Peyer's patch (tissue), 4 donors: ENCODE data around the gene ATXN2L. TPM values are rescaled to one million over a fixed set of nuclear protein-coding genes. Genes with fewer than 3 reads are reported as not detected.
"Not testable (repeated sequence)": the region's sequence is repeated elsewhere in the genome, so short reads cannot be mapped to it uniquely, and the experiment has no call there.

Experiments used
- DNase-seq, 3 donors: peaks; one replicate each; pipeline ENCODE4 v3.0.0-alpha.2; 2017 to 2019
- H3K27ac ChIP-seq, 4 donors: fragments of 200-600 bp; sonication (generic); one replicate each; pipeline ENCODE4 v1.5.1; 2016 to 2019
- H3K27me3 ChIP-seq, 2 donors: fragments of 200-600 bp; sonication (generic); one replicate each; pipeline ENCODE4 v1.5.1; 2019
- H3K36me3 ChIP-seq, 3 donors: fragments of 200-600 bp; sonication (generic); one replicate each; pipeline ENCODE4 v1.5.1; 2016 to 2019
- H3K4me1 ChIP-seq, 4 donors: fragments of 200-600 bp; sonication (generic); one replicate each; pipeline ENCODE4 v1.5.1; 2016 to 2019
- H3K4me3 ChIP-seq, 4 donors: fragments of 200-600 bp; sonication (generic); 1 replicate in 3 of 4; 2 replicates in 1 of 4; pipeline ENCODE4 v1.5.1; 2016 to 2019; ENCODE audit warnings: mild to moderate bottlenecking in 1 of 4
- H3K9me3 ChIP-seq, 4 donors: fragments of 200-600 bp; sonication (generic); one replicate each; pipeline ENCODE4 v1.5.1; 2016 to 2019; ENCODE audit warnings: mild to moderate bottlenecking in 1 of 4
- POLR2A ChIP-seq, 2 donors: fragments of 450-650 bp; IDR thresholded peaks; one replicate each; pipeline ENCODE4 v1.5.1; 2017; ENCODE audit warnings: antibody characterized with exemption in 2 of 2, mild to moderate bottlenecking in 2 of 2, moderate library complexity in 2 of 2
- total RNA-seq, 4 donors: library from RNA; depleted of rRNA; stranded (reverse); fragments of >200 nt; gene quantifications; one replicate each; pipeline ENCODE4 v1.1.0, GENCODE V29; 2016
- TF ChIP-seq, protein P1 (sequence below), 6 experiments: fragments of 450-650 bp in 4 of 6; fragments of 200-600 bp in 2 of 6; sonication (generic) in 1 of 6; IDR thresholded peaks; one replicate each; pipeline ENCODE4 v1.5.1; 2017 to 2019; ENCODE audit warnings: antibody characterized with exemption in 6 of 6, mild to moderate bottlenecking in 3 of 6, moderate library complexity in 1 of 6

The ATXN2L gene
- total RNA-seq, 4 donors from 2014 or later: 93.9 to 208 (median 160) TPM

GRCh38 chr16:28865001-28865688 is 42.3 kb downstream of the ATXN2L start:
- H3K27ac ChIP-seq: peak overlapping the region in 2 of 4 donors; percentile 93 to 94
- no peaks in the 10 kb centered on the region for H3K27me3 ChIP-seq
- H3K4me3 ChIP-seq: peak overlapping the region in 2 of 4 donors; percentile 74 to 82
- H3K9me3 ChIP-seq: no peaks in the 10 kb centered on the region
- peaks cover 0 to 23% (median 13%) of the 10 kb centered on the region in 4 donors for H3K4me1 ChIP-seq
- TF ChIP-seq POLR2A (IDR thresholded peaks at IDR 0.05): no peak
- DNase-seq: no peak
- peaks cover 0 to 36% (median 0%) of the 10 kb centered on the region in 3 donors for H3K36me3 ChIP-seq

GRCh38 chr16:28865722-28866453 is 43.1 kb downstream of the ATXN2L start:
- Histone ChIP-seq H3K27ac (no peak overlapping the region), H3K27me3 (no peaks in the 10 kb centered on the region), H3K36me3 (peaks cover 0 to 44% (median 0%) of the 10 kb centered on the region in 3 donors), H3K4me1 (peaks cover 0 to 23% (median 13%) of the 10 kb centered on the region in 4 donors), H3K4me3 (peak overlapping the region in 2 of 4 donors; percentile 4 to 21), H3K9me3 (no peaks in the 10 kb centered on the region)
- TF ChIP-seq, protein P1, sequence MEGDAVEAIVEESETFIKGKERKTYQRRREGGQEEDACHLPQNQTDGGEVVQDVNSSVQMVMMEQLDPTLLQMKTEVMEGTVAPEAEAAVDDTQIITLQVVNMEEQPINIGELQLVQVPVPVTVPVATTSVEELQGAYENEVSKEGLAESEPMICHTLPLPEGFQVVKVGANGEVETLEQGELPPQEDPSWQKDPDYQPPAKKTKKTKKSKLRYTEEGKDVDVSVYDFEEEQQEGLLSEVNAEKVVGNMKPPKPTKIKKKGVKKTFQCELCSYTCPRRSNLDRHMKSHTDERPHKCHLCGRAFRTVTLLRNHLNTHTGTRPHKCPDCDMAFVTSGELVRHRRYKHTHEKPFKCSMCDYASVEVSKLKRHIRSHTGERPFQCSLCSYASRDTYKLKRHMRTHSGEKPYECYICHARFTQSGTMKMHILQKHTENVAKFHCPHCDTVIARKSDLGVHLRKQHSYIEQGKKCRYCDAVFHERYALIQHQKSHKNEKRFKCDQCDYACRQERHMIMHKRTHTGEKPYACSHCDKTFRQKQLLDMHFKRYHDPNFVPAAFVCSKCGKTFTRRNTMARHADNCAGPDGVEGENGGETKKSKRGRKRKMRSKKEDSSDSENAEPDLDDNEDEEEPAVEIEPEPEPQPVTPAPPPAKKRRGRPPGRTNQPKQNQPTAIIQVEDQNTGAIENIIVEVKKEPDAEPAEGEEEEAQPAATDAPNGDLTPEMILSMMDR (IDR thresholded peaks at IDR 0.05): no peak
- no peak for TF ChIP-seq POLR2A (IDR thresholded peaks at IDR 0.05)
- DNase-seq: no peak

GRCh38 chr16:28866454-28866804 is 43.6 kb downstream of the ATXN2L start:
- Histone ChIP-seq H3K27ac (no peak overlapping the region), H3K27me3 (no peaks in the 10 kb centered on the region), H3K4me3 (peak overlapping the region in 2 of 4 donors; percentile 4 to 21), H3K9me3 (no peaks in the 10 kb centered on the region), H3K36me3 (peaks cover 0 to 49% (median 0%) of the 10 kb centered on the region in 3 donors), H3K4me1 (peaks cover 0 to 23% (median 13%) of the 10 kb centered on the region in 4 donors)
- no peak for DNase-seq
- no peak for TF ChIP-seq POLR2A (IDR thresholded peaks at IDR 0.05)

DNA sequence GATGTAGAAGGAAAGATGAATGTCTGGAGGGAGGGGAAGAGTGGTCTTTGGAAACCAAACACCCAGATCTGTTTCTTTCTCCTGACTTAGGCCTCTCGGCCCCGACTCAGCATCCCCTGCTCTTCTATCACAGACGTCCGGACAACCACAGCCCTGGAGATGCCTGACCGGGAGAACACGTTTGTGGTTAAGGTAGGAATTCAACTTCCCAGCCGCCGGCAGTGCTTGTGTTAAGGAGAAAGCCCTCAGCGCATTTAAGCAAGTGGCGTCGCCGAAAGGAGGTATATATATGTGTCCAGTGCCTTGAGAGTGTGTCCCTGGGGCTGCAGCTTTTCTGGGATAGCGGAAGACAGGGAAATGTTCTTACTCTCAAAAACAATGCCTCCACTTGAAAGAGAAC is 44.4 kb downstream of the ATXN2L start:
- peaks cover 0 to 23% (median 13%) of the 10 kb centered on the region in 4 donors for H3K4me1 ChIP-seq
- H3K36me3 ChIP-seq: peaks cover 0 to 57% (median 0%) of the 10 kb centered on the region in 3 donors
- DNase-seq: no peak
- no peaks in the 10 kb centered on the region for H3K9me3 ChIP-seq
- H3K27ac ChIP-seq: no peak overlapping the region
- no peak overlapping the region for H3K4me3 ChIP-seq
- H3K27me3 ChIP-seq: no peaks in the 10 kb centered on the region
- TF ChIP-seq POLR2A (IDR thresholded peaks at IDR 0.05): no peak
- TF ChIP-seq, protein P1 (IDR thresholded peaks at IDR 0.05): no peak

GRCh38 chr16:28867646-28868045 is 44.8 kb downstream of the ATXN2L start:
- H3K4me1 ChIP-seq: peaks cover 0 to 23% (median 12%) of the 10 kb centered on the region in 4 donors
- not testable (repeated sequence) for H3K9me3 ChIP-seq, H3K27me3 ChIP-seq, H3K27ac ChIP-seq, H3K4me3 ChIP-seq, DNase-seq
- H3K36me3 ChIP-seq: peaks cover 0 to 61% (median 0%) of the 10 kb centered on the region in 3 donors

DNA sequence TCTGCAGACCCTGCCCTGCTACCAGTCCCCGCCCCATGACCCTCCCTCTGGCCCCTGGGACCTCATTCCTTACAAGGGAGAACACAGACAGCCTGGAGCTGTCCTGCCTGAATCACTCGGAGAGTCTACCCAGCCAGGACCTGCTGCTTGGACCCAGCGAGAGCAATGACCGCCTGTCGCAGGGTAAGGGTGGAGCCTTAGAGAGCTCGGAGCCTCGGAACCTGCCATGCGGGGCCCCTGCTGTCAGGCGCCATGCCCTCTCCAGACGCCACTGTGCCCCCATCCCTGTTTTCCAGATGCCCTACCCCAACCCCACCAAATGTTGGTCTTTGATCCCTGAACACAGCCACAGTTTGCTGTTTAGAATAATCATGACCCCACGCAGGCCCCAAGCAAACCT is 46.4 kb downstream of the ATXN2L start:
- TF ChIP-seq, protein P1 (IDR thresholded peaks at IDR 0.05): no peak
- TF ChIP-seq POLR2A (IDR thresholded peaks at IDR 0.05): no peak
- no peak overlapping the region for H3K27ac ChIP-seq
- no peak overlapping the region for H3K4me3 ChIP-seq
- H3K9me3 ChIP-seq: no peaks in the 10 kb centered on the region
- H3K27me3 ChIP-seq: no peaks in the 10 kb centered on the region
- peaks cover 0 to 22% (median 10%) of the 10 kb centered on the region in 4 donors for H3K4me1 ChIP-seq
- H3K36me3 ChIP-seq: peaks cover 0 to 77% (median 0%) of the 10 kb centered on the region in 3 donors
- no peak for DNase-seq

- no peaks in the 10 kb centered on the region for H3K4me1 ChIP-seq
- DNase-seq: no peak
- H3K27me3 ChIP-seq: no peaks in the 10 kb centered on the region
- H3K9me3 ChIP-seq: no peaks in the 10 kb centered on the region
- no peak overlapping the region for H3K27ac ChIP-seq
- H3K4me3 ChIP-seq: no peak overlapping the region
- TF ChIP-seq POLR2A (IDR thresholded peaks at IDR 0.05): no peak
- TF ChIP-seq, protein P1 (IDR thresholded peaks at IDR 0.05): no peak
- H3K36me3 ChIP-seq: peaks cover 0 to 66% (median 0%) of the 10 kb centered on the region in 3 donors
Measured at GRCh38 chr16:28872952-28873351, 50.2 kb downstream of the ATXN2L start.
